SIG-M5 (cell line): Measurements from ENCODE around the gene MRAP.

Source experiments
- DNase-seq: peaks from one replicate; lab custom pipeline; 2025; lab: John Stamatoyannopoulos, UW

Gene MRAP

GRCh38 chr21:32349333-32349944, 50.8 kb downstream of the MRAP start:
- DNase-seq: no peak

GRCh38 chr21:32350211-32350980, 51.7 kb downstream of the MRAP start:
- no peak for DNase-seq

GRCh38 chr21:32350981-32351380, 52.3 kb downstream of the MRAP start:
- no peak for DNase-seq

- no peak for DNase-seq
These were observed 52.8 kb downstream of the MRAP start for GRCh38 chr21:32351428-32351827.

- DNase-seq: no peak
These were observed 53.9 kb downstream of the MRAP start for GRCh38 chr21:32352526-32352925.

- no peak for DNase-seq
These were observed 54.5 kb downstream of the MRAP start for GRCh38 chr21:32353002-32353711.

GRCh38 chr21:32356874-32357395, 58.3 kb downstream of the MRAP start:
- no peak for DNase-seq

- no peak for DNase-seq
These were observed 61.1 kb downstream of the MRAP start for GRCh38 chr21:32359719-32360260.

GRCh38 chr21:32360401-32360975, 61.8 kb downstream of the MRAP start:
- no peak for DNase-seq
